Lung (tissue), 12 donors: ENCODE data around the gene ZBTB25. TPM values are rescaled to one million over a fixed set of nuclear protein-coding genes. Genes with fewer than 3 reads are reported as not detected.
A peak's percentile ranks its signal among the peaks of the same experiment; 100 is the strongest.

Experiments
- ATAC-seq: fragments of 200-7000 bp; cut with Tn5 transposase; one replicate; pipeline ENCODE4 v1.9.1; 2020; ENCODE audit warnings: moderate number of reproducible peaks; ENCODE audit not compliant: insufficient read depth, low FRiP score
- DNase-seq, 3 donors: peaks; one replicate each; pipeline ENCODE4 v3.0.0-alpha.2; 2013 to 2017
- H3K27ac ChIP-seq, 2 donors: one replicate each; pipeline ENCODE4 v1.5.1; 2013; ENCODE audit warnings: mild to moderate bottlenecking in 2 of 2, moderate library complexity in 2 of 2, control low read depth in 1 of 2, inconsistent platforms in 1 of 2, low read depth in 1 of 2, low read length in 1 of 2
- H3K27me3 ChIP-seq, 3 donors: one replicate each; pipeline ENCODE4 v1.5.1; 2013; ENCODE audit warnings: low read length in 2 of 3; ENCODE audit not compliant: control insufficient read depth in 3 of 3, insufficient read depth in 3 of 3
- H3K36me3 ChIP-seq, 4 donors: one replicate each; pipeline ENCODE4 v1.5.1; 2013; ENCODE audit warnings: low read length in 4 of 4, mild to moderate bottlenecking in 1 of 4, moderate library complexity in 1 of 4; ENCODE audit not compliant: control insufficient read depth in 4 of 4, insufficient read depth in 4 of 4
- H3K4me1 ChIP-seq, 5 donors: one replicate each; pipeline ENCODE4 v1.5.1; 2013; ENCODE audit warnings: low read length in 5 of 5, mild to moderate bottlenecking in 2 of 5, moderate library complexity in 1 of 5; ENCODE audit not compliant: control insufficient read depth in 5 of 5, insufficient read depth in 5 of 5
- H3K4me3 ChIP-seq: one replicate; pipeline ENCODE4 v1.5.1; 2013; ENCODE audit warnings: mild to moderate bottlenecking, control low read depth, moderate library complexity
- H3K9ac ChIP-seq, 2 donors: one replicate each; pipeline ENCODE4 v1.5.1; 2013; ENCODE audit warnings: low read length in 2 of 2, control low read depth in 1 of 2; ENCODE audit not compliant: insufficient read depth in 1 of 2
- H3K9me3 ChIP-seq, 4 donors: one replicate each; pipeline ENCODE4 v1.5.1; 2013; ENCODE audit warnings: low read length in 3 of 4, mild to moderate bottlenecking in 1 of 4, moderate library complexity in 1 of 4; ENCODE audit not compliant: control insufficient read depth in 4 of 4, insufficient read depth in 3 of 4
- CTCF ChIP-seq: IDR thresholded peaks from 2 replicates; pipeline ENCODE4 v1.5.1; 2012; ENCODE audit warnings: mild to moderate bottlenecking; ENCODE audit errors: control extremely low read depth, extremely low read depth
- WGBS, 2 donors: extraction: QIAGEN DNeasy Blood & Tissue Kit; methylation state at CpG; one replicate each; pipeline ENCODE4 v1.1.7; 2013; 5-methylcytosine and 5-hydroxymethylcytosine counted together
- polyA plus RNA-seq, 2 donors: library from polyadenylated mRNA; stranded (reverse); fragments of 200-250 nt; gene quantifications; one replicate each; pipeline ENCODE4 v1.2.1, GENCODE V29; 2013
- total RNA-seq, 2 donors: library from RNA; depleted of rRNA in 1 of 2; stranded (reverse); fragments of >200 nt in 1 of 2; gene quantifications; one replicate each; pipeline ENCODE4 v1.2.1, GENCODE V29; 2014 to 2021
- donor health status: control.
- donor health status: control.
- donor health status: Bipolar disorder and iron deficiency.
- donor health status: healthy.
- donor health status: DM: yes; HTN: yes; CAD: no.

ZBTB25 gene
- total and polyA plus RNA-seq, 4 donors = 4.0 to 15.4 (median 9.2) TPM

DNA sequence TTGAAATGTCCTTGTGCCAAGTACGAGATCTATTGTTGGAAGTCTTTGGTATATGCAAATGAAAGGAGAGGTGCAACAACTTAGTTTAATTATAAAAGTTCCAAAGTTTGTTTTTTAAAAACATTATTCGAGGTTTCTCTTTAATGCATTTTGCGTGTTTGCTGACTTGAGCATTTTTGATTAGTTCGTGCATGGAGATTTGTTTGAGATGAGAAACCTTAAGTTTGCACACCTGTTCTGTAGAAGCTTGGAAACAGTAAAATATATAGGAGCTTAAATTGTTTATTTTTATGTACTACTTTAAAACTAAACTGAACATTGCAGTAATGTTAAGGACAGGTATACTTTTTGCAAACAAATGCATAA lies 39.2 kb upstream of the ZBTB25 start:
- no peak for ATAC-seq
- Histone ChIP-seq H3K4me3 (no peak overlapping the region), H3K27ac (no peak overlapping the region), H3K27me3 (peaks cover 0 to 49% (median 44%) of the 10 kb centered on the region in 3 donors), H3K9ac (no peak overlapping the region), H3K36me3 (no peaks in the 10 kb centered on the region), H3K9me3 (peaks cover 0 to 11% (median 0%) of the 10 kb centered on the region in 4 donors), H3K4me1 (peaks cover 0 to 11% (median 0%) of the 10 kb centered on the region in 5 donors)
- DNase-seq = peak in 2 of 3 donors; percentile 6 to 32
- WGBS, 2 donors = 62 to 67% methylated on average over 4 of the region's 4 CpGs
- no peak for TF ChIP-seq CTCF

DNA sequence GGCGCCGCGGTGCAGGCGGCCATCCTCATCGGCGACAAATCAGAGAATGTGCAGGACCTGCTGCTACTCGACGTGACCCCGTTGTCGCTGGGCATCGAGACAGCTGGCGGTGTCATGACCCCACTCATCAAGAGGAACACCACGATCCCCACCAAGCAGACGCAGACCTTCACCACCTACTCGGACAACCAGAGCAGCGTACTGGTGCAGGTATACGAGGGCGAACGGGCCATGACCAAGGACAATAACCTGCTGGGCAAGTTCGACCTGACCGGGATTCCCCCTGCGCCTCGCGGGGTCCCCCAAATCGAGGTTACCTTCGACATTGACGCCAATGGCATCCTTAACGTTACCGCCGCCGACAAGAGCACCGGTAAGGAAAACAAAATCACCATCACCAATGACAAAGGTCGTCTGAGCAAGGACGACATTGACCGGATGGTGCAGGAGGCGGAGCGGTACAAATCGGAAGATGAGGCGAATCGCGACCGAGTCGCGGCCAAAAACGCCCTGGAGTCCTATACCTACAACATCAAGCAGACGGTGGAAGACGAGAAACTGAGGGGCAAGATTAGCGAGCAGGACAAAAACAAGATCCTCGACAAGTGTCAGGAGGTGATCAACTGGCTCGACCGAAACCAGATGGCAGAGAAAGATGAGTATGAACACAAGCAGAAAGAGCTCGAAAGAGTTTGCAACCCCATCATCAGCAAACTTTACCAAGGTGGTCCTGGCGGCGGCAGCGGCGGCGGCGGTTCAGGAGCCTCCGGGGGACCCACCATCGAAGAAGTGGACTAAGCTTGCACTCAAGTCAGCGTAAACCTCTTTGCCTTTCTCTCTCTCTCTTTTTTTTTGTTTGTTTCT lies 38.6 kb upstream of the ZBTB25 start:
- TF ChIP-seq CTCF = no peak
- ATAC-seq (no peak), DNase-seq (peak in 2 of 3 donors; percentile 14 to 16)
- Histone ChIP-seq H3K9ac (peak overlapping the region in 1 of 2 donors; percentile 49), H3K27me3 (peaks cover 0 to 49% (median 44%) of the 10 kb centered on the region in 3 donors), H3K4me3 (peak overlapping the region; percentile 2), H3K4me1 (peaks cover 0 to 11% (median 0%) of the 10 kb centered on the region in 5 donors), H3K9me3 (peaks cover 0 to 11% (median 0%) of the 10 kb centered on the region in 4 donors), H3K27ac (no peak overlapping the region), H3K36me3 (no peaks in the 10 kb centered on the region)
- 7 to 13% methylated on average over 61 of the region's 61 CpGs for WGBS, 2 donors

DNA sequence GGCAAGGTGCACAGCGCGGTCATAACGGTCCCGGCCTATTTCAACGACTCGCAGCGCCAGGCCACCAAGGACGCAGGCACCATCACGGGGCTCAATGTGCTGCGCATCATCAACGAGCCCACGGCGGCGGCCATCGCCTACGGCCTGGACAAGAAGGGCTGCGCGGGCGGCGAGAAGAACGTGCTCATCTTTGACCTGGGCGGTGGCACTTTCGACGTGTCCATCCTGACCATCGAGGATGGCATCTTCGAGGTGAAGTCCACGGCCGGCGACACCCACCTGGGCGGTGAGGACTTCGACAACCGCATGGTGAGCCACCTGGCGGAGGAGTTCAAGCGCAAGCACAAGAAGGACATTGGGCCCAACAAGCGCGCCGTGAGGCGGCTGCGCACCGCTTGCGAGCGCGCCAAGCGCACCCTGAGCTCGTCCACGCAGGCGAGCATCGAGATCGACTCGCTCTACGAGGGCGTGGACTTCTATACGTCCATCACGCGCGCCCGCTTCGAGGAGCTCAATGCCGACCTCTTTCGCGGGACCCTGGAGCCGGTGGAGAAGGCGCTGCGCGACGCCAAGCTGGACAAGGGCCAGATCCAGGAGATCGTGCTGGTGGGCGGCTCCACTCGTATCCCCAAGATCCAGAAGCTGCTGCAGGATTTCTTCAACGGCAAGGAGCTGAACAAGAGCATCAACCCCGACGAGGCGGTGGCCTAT lies 37.8 kb upstream of the ZBTB25 start:
- peaks cover 0 to 11% (median 0%) of the 10 kb centered on the region in 4 donors for H3K9me3 ChIP-seq
- no peaks in the 10 kb centered on the region for H3K36me3 ChIP-seq
- 21 to 27% methylated on average over 73 of the region's 73 CpGs for WGBS, 2 donors
- H3K4me1 ChIP-seq = peaks cover 0 to 11% (median 0%) of the 10 kb centered on the region in 5 donors
- H3K27ac ChIP-seq = no peak overlapping the region
- peak overlapping the region; percentile 21 for H3K4me3 ChIP-seq
- DNase-seq (peak; percentile 20 to 42 (median 32)), ATAC-seq (no peak)
- TF ChIP-seq CTCF = no peak
- no peak overlapping the region for H3K9ac ChIP-seq
- H3K27me3 ChIP-seq = peaks cover 0 to 49% (median 44%) of the 10 kb centered on the region in 3 donors
